RWPE2 (cell line): ENCODE measurements around the gene ACOT7.
A peak's percentile ranks its signal among the peaks of the same experiment; 100 is the strongest.

Source experiments
- ATAC-seq: fragments of 200-7000 bp; cut with Tn5 transposase; 3 replicates; pipeline ENCODE4 v1.9.1; 2021; ENCODE audit warnings: low read depth
- DNase-seq: peaks from one replicate; pipeline ENCODE4 v3.0.0-alpha.2; 2020; ENCODE audit warnings: low spot score
- H3K27ac ChIP-seq: fragments of 450-650 bp; 2 replicates; pipeline ENCODE4 v1.5.1; 2017; ENCODE audit warnings: mild to moderate bottlenecking; ENCODE audit not compliant: poor library complexity, severe bottlenecking
- H3K27me3 ChIP-seq: fragments of 250-450 bp; sonication (Bioruptor Pico); 2 replicates; pipeline ENCODE4 v1.5.1; 2021; ENCODE audit warnings: mild to moderate bottlenecking, moderate library complexity; ENCODE audit not compliant: insufficient read depth, poor library complexity, severe bottlenecking
- H3K36me3 ChIP-seq: fragments of 250-450 bp; sonication (Bioruptor Pico); 2 replicates; pipeline ENCODE4 v1.5.1; 2020; ENCODE audit warnings: low read depth, mild to moderate bottlenecking, moderate library complexity
- H3K4me1 ChIP-seq: fragments of 250-450 bp; sonication (Bioruptor Pico); 2 replicates; pipeline ENCODE4 v1.5.1; 2021; ENCODE audit warnings: mild to moderate bottlenecking, moderate library complexity; ENCODE audit not compliant: insufficient read depth, poor library complexity, severe bottlenecking
- H3K4me3 ChIP-seq: fragments of 250-450 bp; sonication (Bioruptor Pico); 2 replicates; pipeline ENCODE4 v1.5.1; 2021; ENCODE audit warnings: mild to moderate bottlenecking, moderate library complexity; ENCODE audit not compliant: severe bottlenecking
- H3K9me3 ChIP-seq: fragments of 250-450 bp; sonication (Bioruptor Pico); 2 replicates; pipeline ENCODE4 v1.5.1; 2021; ENCODE audit warnings: mild to moderate bottlenecking, moderate library complexity; ENCODE audit not compliant: severe bottlenecking
- TF ChIP-seq, protein P1 (sequence below): fragments of 450-650 bp; IDR thresholded peaks from one replicate; pipeline ENCODE4 v1.5.1; 2017; ENCODE audit warnings: mild to moderate bottlenecking, moderate library complexity; ENCODE audit not compliant: poor library complexity, severe bottlenecking

Gene ACOT7

DNA sequence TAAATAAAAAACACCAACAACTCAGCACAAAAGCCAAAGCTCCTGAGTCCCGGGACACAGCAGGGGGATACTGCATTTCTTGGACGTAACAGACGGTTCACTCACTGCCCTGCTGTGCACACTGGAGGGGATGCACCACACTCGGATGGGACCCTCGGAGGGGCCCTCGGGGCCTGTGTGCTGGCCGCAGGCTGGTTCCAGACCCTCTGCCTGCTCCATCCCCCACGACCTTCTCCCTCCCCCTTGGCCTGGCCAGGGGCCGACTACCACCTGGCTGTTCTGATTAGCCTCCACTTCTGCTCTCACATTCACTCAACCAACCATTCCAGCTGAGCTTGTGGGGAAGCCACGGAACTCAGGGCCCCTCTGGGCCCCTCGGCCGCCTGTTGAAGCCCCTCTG, 64.9 kb downstream of the ACOT7 start:
- H3K4me1 ChIP-seq = peaks cover 11% of the 10 kb centered on the region
- H3K27me3 ChIP-seq = no peaks in the 10 kb centered on the region
- H3K36me3 ChIP-seq = peaks cover 63% of the 10 kb centered on the region
- ATAC-seq = no peak
- no peaks in the 10 kb centered on the region for H3K9me3 ChIP-seq
- no peak for DNase-seq
- TF ChIP-seq, protein P1, sequence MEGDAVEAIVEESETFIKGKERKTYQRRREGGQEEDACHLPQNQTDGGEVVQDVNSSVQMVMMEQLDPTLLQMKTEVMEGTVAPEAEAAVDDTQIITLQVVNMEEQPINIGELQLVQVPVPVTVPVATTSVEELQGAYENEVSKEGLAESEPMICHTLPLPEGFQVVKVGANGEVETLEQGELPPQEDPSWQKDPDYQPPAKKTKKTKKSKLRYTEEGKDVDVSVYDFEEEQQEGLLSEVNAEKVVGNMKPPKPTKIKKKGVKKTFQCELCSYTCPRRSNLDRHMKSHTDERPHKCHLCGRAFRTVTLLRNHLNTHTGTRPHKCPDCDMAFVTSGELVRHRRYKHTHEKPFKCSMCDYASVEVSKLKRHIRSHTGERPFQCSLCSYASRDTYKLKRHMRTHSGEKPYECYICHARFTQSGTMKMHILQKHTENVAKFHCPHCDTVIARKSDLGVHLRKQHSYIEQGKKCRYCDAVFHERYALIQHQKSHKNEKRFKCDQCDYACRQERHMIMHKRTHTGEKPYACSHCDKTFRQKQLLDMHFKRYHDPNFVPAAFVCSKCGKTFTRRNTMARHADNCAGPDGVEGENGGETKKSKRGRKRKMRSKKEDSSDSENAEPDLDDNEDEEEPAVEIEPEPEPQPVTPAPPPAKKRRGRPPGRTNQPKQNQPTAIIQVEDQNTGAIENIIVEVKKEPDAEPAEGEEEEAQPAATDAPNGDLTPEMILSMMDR = no peak
- no peak overlapping the region for H3K4me3 ChIP-seq
- H3K27ac ChIP-seq = no peak overlapping the region

DNA sequence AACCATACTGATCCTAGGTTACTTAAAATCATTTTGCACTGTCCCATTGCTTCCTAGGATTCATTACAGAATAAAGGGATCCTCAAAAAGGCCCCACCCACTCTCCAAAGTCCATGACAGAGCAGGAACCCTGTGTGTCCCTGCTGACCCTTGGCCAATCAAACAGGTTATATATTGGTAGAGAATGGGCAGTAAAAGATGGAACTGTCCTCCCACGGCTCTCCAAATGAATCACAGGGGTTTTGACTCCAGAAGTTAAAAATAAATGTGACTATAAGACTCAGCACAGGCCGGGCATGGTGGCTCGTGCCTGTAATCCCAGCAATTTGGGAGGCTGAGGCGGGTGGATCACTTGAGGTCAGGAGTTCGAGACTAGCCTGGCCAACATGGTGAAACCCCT, 65.5 kb downstream of the ACOT7 start:
- H3K4me1 ChIP-seq = peaks cover 11% of the 10 kb centered on the region
- H3K36me3 ChIP-seq = peaks cover 61% of the 10 kb centered on the region
- TF ChIP-seq, protein P1 = no peak
- H3K9me3 ChIP-seq = no peaks in the 10 kb centered on the region
- no peak overlapping the region for H3K27ac ChIP-seq
- DNase-seq = no peak
- no peaks in the 10 kb centered on the region for H3K27me3 ChIP-seq
- no peak for ATAC-seq
- no peak overlapping the region for H3K4me3 ChIP-seq

DNA sequence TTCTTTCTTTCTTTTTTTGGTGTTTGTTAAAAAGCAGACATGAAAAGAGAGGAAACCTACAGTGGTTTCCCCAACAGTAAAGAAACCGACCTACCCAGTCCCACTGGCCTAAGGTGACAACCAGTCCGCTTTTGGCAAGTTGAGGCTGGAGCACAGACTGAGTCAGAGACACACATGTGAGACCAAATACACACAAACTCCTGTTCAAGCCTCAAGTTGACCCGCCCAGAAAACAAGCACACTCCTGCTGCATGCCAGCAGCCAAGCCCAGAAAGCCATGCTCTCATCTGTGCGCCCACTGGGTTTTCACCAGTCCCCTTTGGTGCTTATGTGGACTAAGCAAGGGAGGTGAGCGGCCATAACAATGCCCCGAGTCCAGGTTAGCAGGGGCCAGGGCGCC, 68.1 kb downstream of the ACOT7 start:
- no peaks in the 10 kb centered on the region for H3K27me3 ChIP-seq
- peak; percentile 92 for ATAC-seq
- H3K9me3 ChIP-seq = no peaks in the 10 kb centered on the region
- H3K4me1 ChIP-seq = peaks cover 11% of the 10 kb centered on the region
- H3K4me3 ChIP-seq = no peak overlapping the region
- TF ChIP-seq, protein P1 = no peak
- peak overlapping the region; percentile 8 for H3K27ac ChIP-seq
- no peak for DNase-seq
- H3K36me3 ChIP-seq = peaks cover 57% of the 10 kb centered on the region

DNA sequence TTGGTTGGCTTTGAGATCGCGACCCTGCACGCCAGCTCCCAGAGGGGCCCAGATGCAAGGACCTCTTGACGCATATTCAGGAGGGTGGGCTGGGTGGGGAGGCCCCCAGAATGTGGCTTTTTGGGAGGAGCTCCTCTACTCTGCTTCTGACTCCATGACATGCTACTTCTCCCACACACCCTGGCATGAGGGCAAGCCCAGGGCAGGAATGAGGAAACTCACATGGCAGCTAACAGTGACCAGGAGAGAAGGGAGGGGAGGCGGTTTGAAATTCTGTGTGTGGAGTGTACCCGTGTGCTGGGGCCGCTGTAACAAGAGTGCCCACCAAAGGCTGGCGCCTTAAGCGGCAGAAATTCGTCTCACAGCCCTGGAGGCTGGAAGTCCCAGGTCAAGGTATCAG, 71.4 kb downstream of the ACOT7 start:
- Histone ChIP-seq H3K27me3 (no peaks in the 10 kb centered on the region), H3K36me3 (peaks cover 70% of the 10 kb centered on the region), H3K4me1 (peaks cover 11% of the 10 kb centered on the region), H3K9me3 (no peaks in the 10 kb centered on the region), H3K4me3 (no peak overlapping the region), H3K27ac (no peak overlapping the region)
- ATAC-seq (no peak), DNase-seq (no peak)
- TF ChIP-seq, protein P1 = no peak

DNA sequence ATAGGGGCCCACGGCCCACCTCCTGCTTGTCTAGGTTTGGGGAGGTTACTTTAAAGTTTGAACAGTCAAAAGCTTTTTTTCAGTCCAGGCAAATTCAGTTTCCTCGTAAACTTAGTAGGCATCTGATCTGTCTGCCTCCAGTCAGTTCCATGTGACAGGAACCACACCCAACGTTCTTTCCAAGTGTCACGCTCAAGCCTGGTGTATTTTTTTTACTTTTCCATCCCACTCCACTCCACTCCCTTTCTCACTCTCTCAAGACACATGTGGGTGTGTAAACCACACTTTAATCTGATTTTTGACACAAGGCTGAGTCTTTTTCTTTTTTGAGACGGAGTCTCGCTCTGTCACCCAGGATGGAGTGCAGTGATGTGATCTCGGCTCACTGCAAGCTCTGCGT, 72.4 kb downstream of the ACOT7 start:
- H3K36me3 ChIP-seq = peaks cover 73% of the 10 kb centered on the region
- no peak overlapping the region for H3K4me3 ChIP-seq
- ATAC-seq (no peak), DNase-seq (no peak)
- H3K9me3 ChIP-seq = no peaks in the 10 kb centered on the region
- peaks cover 11% of the 10 kb centered on the region for H3K4me1 ChIP-seq
- no peaks in the 10 kb centered on the region for H3K27me3 ChIP-seq
- TF ChIP-seq, protein P1 = no peak
- no peak overlapping the region for H3K27ac ChIP-seq
